ENCODE results near the gene CPSF4L. TPM values are rescaled to one million over a fixed set of nuclear protein-coding genes. Genes with fewer than 3 reads are reported as not detected.

Gene CPSF4L
- total RNA-seq, 1 experiment from 2014 or later, result not detected

DNA sequence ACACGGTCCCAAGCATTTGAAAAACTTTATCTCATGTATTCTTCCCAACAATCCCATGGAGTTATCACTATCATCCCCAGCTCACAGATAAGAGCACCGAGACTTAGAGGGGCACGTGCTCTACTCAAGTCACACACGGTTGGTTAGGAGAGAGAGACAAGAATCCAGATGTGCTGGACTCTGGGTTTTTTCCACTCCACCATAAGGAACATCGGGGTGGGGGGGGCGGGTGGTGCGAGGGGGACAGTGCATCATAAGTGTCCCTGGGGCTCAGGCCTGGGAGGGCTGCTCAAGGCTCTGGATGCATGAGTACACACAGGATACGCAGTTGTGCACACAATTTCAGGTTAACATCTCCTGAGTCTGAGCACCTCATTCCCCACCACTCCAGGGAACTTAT lies 42.8 kb upstream of the CPSF4L start (continued):
- no peak for TF ChIP-seq ZNF532 (CRISPR knock-in tag; IDR thresholded peaks at IDR 0.05; ENCODE audit: borderline replicate concordance)
- no peak for TF ChIP-seq ZBTB21 (CRISPR knock-in tag; IDR thresholded peaks at IDR 0.05; ENCODE audit: borderline replicate concordance)
- no peak for TF ChIP-seq MLX (CRISPR knock-in tag; IDR thresholded peaks at IDR 0.05)
- TF ChIP-seq EMX1 (CRISPR knock-in tag; IDR thresholded peaks at IDR 0.05), result no peak
- TF ChIP-seq PRDM15 (CRISPR knock-in tag; IDR thresholded peaks at IDR 0.05), result no peak
- no peak for TF ChIP-seq ZNF425 (CRISPR knock-in tag; conservative IDR thresholded peaks at IDR 0.05)
- no peak for TF ChIP-seq IRF2 (CRISPR knock-in tag; IDR thresholded peaks at IDR 0.05; ENCODE audit: borderline replicate concordance, low read depth)
- TF ChIP-seq, protein P1, sequence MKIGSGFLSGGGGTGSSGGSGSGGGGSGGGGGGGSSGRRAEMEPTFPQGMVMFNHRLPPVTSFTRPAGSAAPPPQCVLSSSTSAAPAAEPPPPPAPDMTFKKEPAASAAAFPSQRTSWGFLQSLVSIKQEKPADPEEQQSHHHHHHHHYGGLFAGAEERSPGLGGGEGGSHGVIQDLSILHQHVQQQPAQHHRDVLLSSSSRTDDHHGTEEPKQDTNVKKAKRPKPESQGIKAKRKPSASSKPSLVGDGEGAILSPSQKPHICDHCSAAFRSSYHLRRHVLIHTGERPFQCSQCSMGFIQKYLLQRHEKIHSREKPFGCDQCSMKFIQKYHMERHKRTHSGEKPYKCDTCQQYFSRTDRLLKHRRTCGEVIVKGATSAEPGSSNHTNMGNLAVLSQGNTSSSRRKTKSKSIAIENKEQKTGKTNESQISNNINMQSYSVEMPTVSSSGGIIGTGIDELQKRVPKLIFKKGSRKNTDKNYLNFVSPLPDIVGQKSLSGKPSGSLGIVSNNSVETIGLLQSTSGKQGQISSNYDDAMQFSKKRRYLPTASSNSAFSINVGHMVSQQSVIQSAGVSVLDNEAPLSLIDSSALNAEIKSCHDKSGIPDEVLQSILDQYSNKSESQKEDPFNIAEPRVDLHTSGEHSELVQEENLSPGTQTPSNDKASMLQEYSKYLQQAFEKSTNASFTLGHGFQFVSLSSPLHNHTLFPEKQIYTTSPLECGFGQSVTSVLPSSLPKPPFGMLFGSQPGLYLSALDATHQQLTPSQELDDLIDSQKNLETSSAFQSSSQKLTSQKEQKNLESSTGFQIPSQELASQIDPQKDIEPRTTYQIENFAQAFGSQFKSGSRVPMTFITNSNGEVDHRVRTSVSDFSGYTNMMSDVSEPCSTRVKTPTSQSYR (CRISPR knock-in tag; IDR thresholded peaks at IDR 0.05), result no peak
- no peak for TF ChIP-seq ZNF121 (CRISPR knock-in tag; IDR thresholded peaks at IDR 0.05)
- no peak for TF ChIP-seq TEAD4 (CRISPR knock-in tag; IDR thresholded peaks at IDR 0.05)
- no peak for TF ChIP-seq FOXP1 (CRISPR knock-in tag; IDR thresholded peaks at IDR 0.05; ENCODE audit: borderline replicate concordance)

DNA sequence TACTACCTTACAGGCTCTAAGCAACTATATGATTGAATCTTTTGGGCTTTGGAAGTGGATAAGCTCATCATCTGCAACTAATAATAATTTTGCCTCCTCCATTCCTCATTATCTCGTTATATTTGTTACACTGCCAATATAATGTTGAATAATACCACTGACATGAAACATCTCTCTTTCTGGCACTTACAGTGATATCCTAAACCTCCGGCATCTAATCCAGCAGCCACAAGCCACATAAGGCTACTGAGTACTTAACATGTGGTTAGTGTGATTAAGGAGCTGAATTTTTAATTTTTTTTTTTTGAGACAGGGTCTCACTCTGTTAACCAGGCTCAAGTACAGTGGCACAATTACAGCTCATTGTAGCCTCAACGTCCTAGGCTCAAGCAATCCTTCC lies 40.5 kb upstream of the CPSF4L start:
- H3K36me3 Mint-ChIP-seq, result peaks cover 3% of the 10 kb centered on the region; the same call in 1 of the 2 replicates
- no peaks in the 10 kb centered on the region for H3K27me3 Mint-ChIP-seq (ENCODE audit: low read depth)
- ATAC-seq, result no peak
- no peaks in the 10 kb centered on the region for H3K9me3 Mint-ChIP-seq
- CTCF ChIA-PET, result interaction anchor here (1.2 to 1.9 kb wide), 3 partner anchors 9 to 68 kb away, joined by 3 to 14 read pairs (median 5); partner anchors contain the start of gene CDC42EP4
- peaks cover 37% of the 10 kb centered on the region for H3K4me1 Mint-ChIP-seq
- POLR2A ChIA-PET, result no interaction called here
- H3K27ac Mint-ChIP-seq, result 0 out of 2 replicates have a peak overlapping the region, but pooled peaks have one; percentile 44
- DNase-seq (ENCODE audit: low spot score), result no peak
- H3K4me3 Mint-ChIP-seq, result no peak overlapping the region
- TF ChIP-seq TEAD4 (CRISPR knock-in tag; IDR thresholded peaks at IDR 0.05) (no peak), FOXJ3 (CRISPR knock-in tag; IDR thresholded peaks at IDR 0.05; ENCODE audit: borderline replicate concordance) (no peak), ZNF121 (CRISPR knock-in tag; IDR thresholded peaks at IDR 0.05) (no peak), IRF2 (CRISPR knock-in tag; IDR thresholded peaks at IDR 0.05; ENCODE audit: borderline replicate concordance, low read depth) (no peak), ZNF219 (CRISPR knock-in tag; IDR thresholded peaks at IDR 0.05; ENCODE audit: borderline replicate concordance) (no peak)
- TF ChIP-seq, protein P2, sequence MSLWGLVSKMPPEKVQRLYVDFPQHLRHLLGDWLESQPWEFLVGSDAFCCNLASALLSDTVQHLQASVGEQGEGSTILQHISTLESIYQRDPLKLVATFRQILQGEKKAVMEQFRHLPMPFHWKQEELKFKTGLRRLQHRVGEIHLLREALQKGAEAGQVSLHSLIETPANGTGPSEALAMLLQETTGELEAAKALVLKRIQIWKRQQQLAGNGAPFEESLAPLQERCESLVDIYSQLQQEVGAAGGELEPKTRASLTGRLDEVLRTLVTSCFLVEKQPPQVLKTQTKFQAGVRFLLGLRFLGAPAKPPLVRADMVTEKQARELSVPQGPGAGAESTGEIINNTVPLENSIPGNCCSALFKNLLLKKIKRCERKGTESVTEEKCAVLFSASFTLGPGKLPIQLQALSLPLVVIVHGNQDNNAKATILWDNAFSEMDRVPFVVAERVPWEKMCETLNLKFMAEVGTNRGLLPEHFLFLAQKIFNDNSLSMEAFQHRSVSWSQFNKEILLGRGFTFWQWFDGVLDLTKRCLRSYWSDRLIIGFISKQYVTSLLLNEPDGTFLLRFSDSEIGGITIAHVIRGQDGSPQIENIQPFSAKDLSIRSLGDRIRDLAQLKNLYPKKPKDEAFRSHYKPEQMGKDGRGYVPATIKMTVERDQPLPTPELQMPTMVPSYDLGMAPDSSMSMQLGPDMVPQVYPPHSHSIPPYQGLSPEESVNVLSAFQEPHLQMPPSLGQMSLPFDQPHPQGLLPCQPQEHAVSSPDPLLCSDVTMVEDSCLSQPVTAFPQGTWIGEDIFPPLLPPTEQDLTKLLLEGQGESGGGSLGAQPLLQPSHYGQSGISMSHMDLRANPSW (CRISPR knock-in tag; conservative IDR thresholded peaks at IDR 0.05; ENCODE audit: low read depth), result no peak
- TF ChIP-seq, protein P3, sequence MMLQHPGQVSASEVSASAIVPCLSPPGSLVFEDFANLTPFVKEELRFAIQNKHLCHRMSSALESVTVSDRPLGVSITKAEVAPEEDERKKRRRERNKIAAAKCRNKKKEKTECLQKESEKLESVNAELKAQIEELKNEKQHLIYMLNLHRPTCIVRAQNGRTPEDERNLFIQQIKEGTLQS (CRISPR knock-in tag; conservative IDR thresholded peaks at IDR 0.05), result no peak
- TF ChIP-seq, protein P4, sequence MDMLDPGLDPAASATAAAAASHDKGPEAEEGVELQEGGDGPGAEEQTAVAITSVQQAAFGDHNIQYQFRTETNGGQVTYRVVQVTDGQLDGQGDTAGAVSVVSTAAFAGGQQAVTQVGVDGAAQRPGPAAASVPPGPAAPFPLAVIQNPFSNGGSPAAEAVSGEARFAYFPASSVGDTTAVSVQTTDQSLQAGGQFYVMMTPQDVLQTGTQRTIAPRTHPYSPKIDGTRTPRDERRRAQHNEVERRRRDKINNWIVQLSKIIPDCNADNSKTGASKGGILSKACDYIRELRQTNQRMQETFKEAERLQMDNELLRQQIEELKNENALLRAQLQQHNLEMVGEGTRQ (CRISPR knock-in tag; IDR thresholded peaks at IDR 0.05), result no peak

All from WTC11 (cell line).